GM18520 (cell line): Measurements from ENCODE around the gene NBAS.
"Not testable (repeated sequence)": the region's sequence is repeated elsewhere in the genome, so short reads cannot be mapped to it uniquely, and the experiment has no call there.

ENCODE experiments used
- ATAC-seq: cut with Tn5 transposase; IDR thresholded peaks from one replicate; pipeline ENCODE4 v1.9.1; 2021; ENCODE audit not compliant: unreplicated experiment

Gene NBAS

GRCh38 chr2:15323227-15323626, 237.9 kb downstream of the NBAS start:
- ATAC-seq = no peak

GRCh38 chr2:15321481-15321880, 239.7 kb downstream of the NBAS start:
- not testable (repeated sequence) for ATAC-seq

- ATAC-seq = no peak
Measured at GRCh38 chr2:15316370-15316814, 244.7 kb downstream of the NBAS start.

DNA sequence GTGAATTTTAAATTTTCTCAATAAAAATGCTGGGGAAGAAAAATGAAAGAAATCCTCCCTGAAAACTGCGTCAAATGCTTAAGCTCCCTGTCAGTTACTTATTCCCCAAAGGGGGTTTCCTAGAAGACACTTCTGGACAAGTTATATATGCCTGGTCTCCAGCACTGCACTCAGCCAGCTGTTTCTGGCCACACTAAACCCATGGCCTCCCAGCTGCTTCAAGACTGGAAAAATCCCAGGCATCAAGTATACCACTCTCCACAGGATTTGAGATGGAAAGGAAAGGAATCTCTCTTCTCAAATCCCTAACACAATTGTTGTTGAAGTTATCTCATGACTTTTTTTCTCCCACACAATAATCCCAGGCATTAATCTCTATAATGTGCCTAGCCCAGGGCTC, 245.7 kb downstream of the NBAS start:
- ATAC-seq = no peak

DNA sequence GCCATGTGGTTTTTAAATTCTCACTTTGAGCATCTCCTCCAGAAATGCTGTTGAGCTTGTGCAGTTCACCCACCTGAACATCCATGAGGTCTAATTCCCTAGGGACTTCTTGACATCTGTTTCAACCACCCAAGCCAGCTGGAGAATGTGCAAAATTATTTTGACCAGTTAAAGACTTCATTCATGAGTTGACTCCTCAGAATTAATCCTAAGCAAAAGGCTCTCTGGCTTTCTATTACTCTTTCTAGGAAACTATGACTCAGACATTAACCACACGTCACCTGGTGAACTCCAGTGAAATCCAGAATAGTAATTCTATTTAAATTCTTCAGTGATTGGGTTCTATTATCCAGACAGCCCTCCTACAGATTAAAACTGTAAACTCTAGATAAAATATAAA, 247.5 kb downstream of the NBAS start:
- ATAC-seq = peak; percentile 64

GRCh38 chr2:15311926-15312325, 249.2 kb downstream of the NBAS start:
- no peak for ATAC-seq

DNA sequence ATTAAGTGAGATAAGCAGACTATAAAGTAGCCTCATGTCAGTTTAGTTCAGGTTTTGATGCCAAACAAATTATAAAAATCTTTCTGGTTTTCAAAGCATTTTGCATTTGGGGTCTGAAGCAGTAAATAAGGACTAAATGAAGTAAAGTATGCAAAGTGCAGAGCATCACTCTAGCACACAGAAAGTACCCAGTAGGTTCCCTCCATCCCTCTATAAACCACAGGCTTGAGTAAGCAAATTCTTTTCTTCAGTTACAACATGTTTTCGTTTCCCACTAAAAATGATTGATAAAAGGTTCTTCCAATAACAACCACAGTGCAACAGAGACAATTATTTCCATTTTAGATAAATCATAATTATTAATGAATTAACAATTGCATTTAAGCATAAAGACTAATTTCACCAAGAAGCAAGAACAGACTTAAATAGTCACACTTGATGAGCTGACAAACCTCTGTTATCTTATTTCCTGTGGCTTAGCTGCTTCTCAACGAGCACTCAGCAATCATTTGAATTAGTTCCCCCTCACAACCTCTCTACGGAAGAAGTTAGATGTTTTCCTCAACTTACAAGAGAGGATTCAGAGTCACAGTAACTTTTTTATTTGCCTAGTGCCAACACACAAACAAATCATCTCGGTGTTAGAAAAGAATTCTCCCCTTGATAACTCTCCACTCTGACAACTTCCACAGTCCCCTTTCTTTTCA, 249.8 kb downstream of the NBAS start:
- ATAC-seq = peak; percentile 53

DNA sequence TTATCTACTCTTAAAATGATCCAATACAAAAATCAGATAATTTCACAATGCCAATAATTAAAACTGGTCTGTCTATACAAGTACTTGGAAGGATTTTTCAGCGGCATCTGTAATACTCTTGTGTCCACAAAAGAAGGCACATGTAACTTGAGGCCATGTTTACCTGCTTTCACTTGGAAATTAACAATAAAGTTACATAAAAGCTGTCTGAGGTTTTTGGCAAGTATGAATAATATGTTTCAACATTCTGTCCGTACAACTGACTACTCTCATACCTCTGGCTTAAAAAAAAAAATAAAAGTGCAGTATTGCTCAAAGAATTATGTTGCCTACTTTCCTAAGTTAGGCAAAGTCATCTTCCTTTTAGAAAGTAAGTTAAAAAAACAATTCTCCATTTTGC, 253.6 kb downstream of the NBAS start:
- no peak for ATAC-seq

DNA sequence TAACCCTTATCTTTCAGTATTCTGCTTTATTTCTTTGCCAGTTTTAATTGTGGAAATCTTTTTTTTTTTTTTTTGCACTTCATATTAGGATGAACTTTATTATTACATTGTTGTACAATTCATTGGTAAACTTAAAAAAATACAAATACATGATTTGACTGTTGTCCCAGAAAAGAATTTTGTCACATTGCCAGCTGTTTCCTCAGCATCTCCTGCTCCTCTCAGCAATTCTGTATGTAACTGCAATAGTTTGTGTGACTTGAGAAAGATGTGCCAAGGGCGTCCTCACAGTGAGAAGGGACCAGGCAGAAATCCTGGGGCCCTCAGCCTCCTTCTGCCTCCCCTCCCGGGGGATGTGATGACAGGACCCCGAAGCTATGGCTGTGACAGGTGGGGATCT, 254.4 kb downstream of the NBAS start:
- ATAC-seq = no peak

GRCh38 chr2:15303874-15304273, 257.3 kb downstream of the NBAS start:
- ATAC-seq = no peak

GRCh38 chr2:15302154-15302553, 259.0 kb downstream of the NBAS start:
- ATAC-seq = no peak

GRCh38 chr2:15300624-15301573, 260.2 kb downstream of the NBAS start:
- ATAC-seq = no peak

DNA sequence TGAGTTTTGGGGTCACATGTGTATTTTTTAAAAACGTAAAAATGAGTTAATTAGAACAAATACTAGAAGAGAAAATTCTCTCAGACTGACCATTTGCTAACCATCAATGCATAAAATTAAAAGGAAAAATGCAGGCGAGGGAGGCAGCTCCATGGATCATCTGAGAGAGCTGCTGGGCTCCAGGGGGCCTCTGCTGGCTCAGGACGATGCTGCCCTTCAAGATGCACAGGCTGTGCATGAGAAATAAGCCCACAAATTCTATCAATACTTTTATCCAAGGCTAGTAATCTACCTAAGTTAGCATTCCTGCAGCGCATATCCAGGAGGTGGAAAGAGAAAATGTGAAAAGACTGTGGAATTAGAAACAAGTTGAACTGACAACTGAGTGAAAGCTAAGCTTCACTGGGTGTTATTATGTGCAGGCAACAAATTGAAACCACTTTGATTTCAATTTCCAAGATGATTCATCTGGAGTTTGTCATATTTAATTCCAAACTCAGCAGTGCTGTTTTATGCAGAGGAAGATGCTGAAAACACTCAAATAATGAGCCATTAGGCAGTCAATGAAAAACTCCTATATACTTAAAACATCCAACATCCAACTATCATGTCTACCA, 261.1 kb downstream of the NBAS start:
- ATAC-seq = no peak

DNA sequence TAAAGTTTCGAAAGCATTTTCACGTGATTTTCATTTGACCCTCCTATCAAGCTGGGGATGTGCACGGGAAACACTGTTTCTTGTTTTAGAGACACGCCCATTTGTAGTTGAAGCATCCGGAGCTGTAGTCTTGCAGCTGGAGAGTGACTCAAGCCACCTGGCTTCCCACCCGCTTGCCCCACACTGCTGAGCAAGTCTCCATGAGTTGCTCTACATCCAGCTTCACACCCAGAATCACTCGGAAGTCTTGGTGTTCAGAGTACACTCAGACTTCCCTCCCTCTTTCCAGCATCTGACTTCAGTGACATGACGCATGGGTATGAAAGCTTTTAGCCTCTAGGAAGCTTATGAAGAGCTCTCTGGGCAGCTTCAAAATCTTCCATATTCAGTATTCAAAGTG, 262.4 kb downstream of the NBAS start:
- no peak for ATAC-seq

GRCh38 chr2:15293262-15293937, 267.7 kb downstream of the NBAS start:
- ATAC-seq = no peak

DNA sequence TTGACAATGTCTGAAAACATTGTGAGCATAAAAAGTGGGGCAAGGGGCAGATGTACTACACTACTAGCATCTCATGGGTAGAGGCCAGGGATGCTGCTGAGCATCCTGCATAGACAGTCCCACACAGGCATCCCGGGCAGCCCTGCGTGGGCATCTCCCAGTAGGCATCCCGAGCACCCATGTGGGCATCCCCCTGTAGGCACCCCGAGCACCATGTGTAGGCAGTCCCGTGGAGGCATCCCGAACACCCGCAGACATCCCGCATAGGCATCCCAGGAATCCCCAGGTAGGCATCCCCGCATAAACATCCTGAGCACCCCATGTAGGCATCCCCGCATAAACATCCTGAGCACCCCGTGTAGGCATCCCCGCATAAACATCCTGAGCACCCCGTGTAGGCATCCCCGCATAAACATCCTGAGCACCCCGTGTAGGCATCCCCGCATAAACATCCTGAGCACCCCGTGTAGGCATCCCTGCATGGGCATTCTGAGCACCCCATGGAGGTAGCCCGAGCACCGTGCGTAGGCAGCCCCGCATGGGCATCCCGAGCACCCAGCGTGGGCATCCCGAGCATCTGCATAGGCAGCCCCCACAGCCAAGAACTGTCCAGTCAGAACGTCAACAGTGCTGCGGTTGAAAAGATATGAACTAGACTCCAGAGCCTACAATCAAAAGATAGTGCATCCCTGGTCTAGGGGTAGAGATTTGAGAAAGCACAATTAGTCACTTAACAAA, 273.5 kb downstream of the NBAS start:
- ATAC-seq = no peak

GRCh38 chr2:15284614-15285013, 276.5 kb downstream of the NBAS start:
- no peak for ATAC-seq

DNA sequence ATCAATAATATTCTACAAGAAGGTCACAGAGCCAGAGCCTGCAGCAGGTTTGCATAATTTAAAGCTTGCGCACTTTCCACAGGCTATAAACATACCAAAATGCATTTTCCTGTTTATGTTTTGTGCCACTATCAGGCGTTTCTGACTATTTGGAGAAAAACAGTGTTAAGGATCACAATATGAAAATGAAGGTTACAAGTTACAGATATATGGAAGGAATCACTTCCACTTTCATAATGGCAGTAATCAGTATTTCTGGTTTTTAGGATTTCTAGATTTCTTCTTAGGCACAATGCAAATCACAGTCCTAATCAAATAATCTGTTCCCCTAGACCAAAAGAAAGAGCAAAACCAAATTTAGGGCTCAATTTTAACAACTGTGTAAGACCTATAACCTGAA, 279.5 kb downstream of the NBAS start:
- no peak for ATAC-seq

- no peak for ATAC-seq
Measured at GRCh38 chr2:15279201-15279876, 281.8 kb downstream of the NBAS start.

DNA sequence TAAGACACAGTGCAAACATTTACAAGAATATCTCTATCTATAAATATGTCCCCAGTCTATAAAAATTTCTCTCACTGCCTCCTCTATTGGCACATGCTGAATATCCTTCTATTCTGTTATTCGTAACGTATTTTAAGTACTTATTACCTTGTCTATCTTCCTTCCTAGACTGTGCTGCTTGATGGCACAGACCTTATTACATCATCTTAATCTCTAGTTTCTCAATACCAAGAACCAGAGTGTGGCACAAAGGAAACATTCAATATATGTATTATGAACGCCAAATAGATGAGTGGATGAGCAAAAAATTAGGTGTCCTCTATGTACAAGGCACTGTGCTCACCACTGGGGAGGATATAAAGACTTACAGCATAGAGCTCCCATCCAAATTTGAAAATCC, 282.8 kb downstream of the NBAS start:
- ATAC-seq = no peak
